PFSK-1 (cell line): ENCODE results near the gene NKAIN2.

Experiments used
- FOXP2 ChIP-seq: optimal IDR thresholded peaks from 2 replicates; pipeline ENCODE3; 2011; ENCODE audit warnings: borderline replicate concordance, control low read depth, inconsistent platforms; ENCODE audit not compliant: insufficient read depth; ENCODE audit errors: extremely low read length, extremely low read depth
- POLR2AphosphoS5 ChIP-seq: IDR thresholded peaks from 2 replicates; pipeline ENCODE4 v1.6.1; 2012; ENCODE audit warnings: low read depth, mild to moderate bottlenecking, control low read depth, low read length, moderate library complexity
- REST ChIP-seq, 2 experiments: IDR thresholded peaks; 2 replicates each; pipeline versions ENCODE4 v1.6.1 to v1.8.0; 2011 to 2012; ENCODE audit warnings: low read depth in 2 of 2, low read length in 2 of 2, control low read depth in 1 of 2, inconsistent platforms in 1 of 2, mild to moderate bottlenecking in 1 of 2, moderate library complexity in 1 of 2; ENCODE audit not compliant: insufficient read depth in 1 of 2
- SIN3A ChIP-seq: IDR thresholded peaks from 2 replicates; pipeline ENCODE4 v1.6.1; 2012; ENCODE audit warnings: mild to moderate bottlenecking, low read length, moderate library complexity, borderline replicate concordance; ENCODE audit not compliant: insufficient read depth
- TAF1 ChIP-seq: IDR thresholded peaks from 2 replicates; pipeline ENCODE4 v1.6.1; 2012; ENCODE audit warnings: low read length, control low read depth, borderline replicate concordance; ENCODE audit not compliant: insufficient read depth

NKAIN2 gene

DNA sequence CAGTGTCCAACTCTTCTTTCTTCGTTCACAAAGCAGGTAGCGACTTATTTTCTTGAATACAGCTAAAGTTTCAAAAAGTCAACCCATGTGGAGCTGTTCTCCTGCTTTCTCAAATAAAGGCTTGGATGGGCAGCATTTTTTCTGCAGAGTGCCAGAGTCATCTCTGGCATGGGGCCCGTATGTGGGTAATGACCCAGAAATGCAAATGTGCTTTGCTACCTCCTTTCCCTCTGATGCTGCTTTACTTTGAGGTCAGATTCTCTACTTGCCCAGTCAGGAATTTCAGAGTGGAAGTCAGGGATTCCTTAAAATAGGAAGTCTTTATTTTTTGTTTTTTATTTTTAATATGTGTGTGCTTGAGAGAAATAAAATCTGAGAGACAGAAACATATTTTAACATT lies 4.9 kb downstream of the NKAIN2 start:
- TF ChIP-seq FOXP2 (no peak), TAF1 (no peak), SIN3A (no peak), REST (IDR thresholded peaks at IDR 0.05; ENCODE audit: insufficient read depth in 1 of 2, low read depth in 2 of 2, low read length in 2 of 2) (no peak), POLR2AphosphoS5 (no peak)

- TF ChIP-seq POLR2AphosphoS5 = no peak
- TF ChIP-seq TAF1 = no peak
- TF ChIP-seq REST (IDR thresholded peaks at IDR 0.05; ENCODE audit: insufficient read depth in 1 of 2, low read depth in 2 of 2, low read length in 2 of 2) = no peak
- TF ChIP-seq FOXP2 = no peak
- TF ChIP-seq SIN3A = no peak
Measured at GRCh38 chr6:123810214-123810613, 6.5 kb downstream of the NKAIN2 start.

- TF ChIP-seq TAF1 = no peak
- no peak for TF ChIP-seq FOXP2
- TF ChIP-seq SIN3A = no peak
- no peak for TF ChIP-seq POLR2AphosphoS5
- no peak for TF ChIP-seq REST (IDR thresholded peaks at IDR 0.05; ENCODE audit: insufficient read depth in 1 of 2, low read depth in 2 of 2, low read length in 2 of 2)
Measured at GRCh38 chr6:123810948-123811347, 7.3 kb downstream of the NKAIN2 start.

- TF ChIP-seq REST (IDR thresholded peaks at IDR 0.05; ENCODE audit: insufficient read depth in 1 of 2, low read depth in 2 of 2, low read length in 2 of 2) = no peak
- TF ChIP-seq SIN3A = no peak
- no peak for TF ChIP-seq FOXP2
- TF ChIP-seq TAF1 = no peak
- no peak for TF ChIP-seq POLR2AphosphoS5
Measured at GRCh38 chr6:123811378-123811777, 7.7 kb downstream of the NKAIN2 start.

GRCh38 chr6:123812621-123813020 lies 9.0 kb downstream of the NKAIN2 start:
- TF ChIP-seq POLR2AphosphoS5 = no peak
- no peak for TF ChIP-seq FOXP2
- no peak for TF ChIP-seq SIN3A
- TF ChIP-seq REST (IDR thresholded peaks at IDR 0.05; ENCODE audit: insufficient read depth in 1 of 2, low read depth in 2 of 2, low read length in 2 of 2) = no peak
- TF ChIP-seq TAF1 = no peak
